Activated T-helper 2 cell treated with anti-CD3 and anti-CD28 coated beads, Interferon-gamma antibody, Interleukin-2, Interleukin-4, amounts not matched to agents 10 μg/mL and 5 μg/mL and 100 μg/mL, durations not matched to agents 14 hours and 24 hours and 36 hours (primary cell): ENCODE results near the gene TWF1. TPM values are rescaled to one million over a fixed set of nuclear protein-coding genes. Genes with fewer than 3 reads are reported as not detected.
A peak's percentile ranks its signal among the peaks of the same experiment; 100 is the strongest.
"Not testable (repeated sequence)": the region's sequence is repeated elsewhere in the genome, so short reads cannot be mapped to it uniquely, and the experiment has no call there.

Source experiments
- DNase-seq: peaks from one replicate; pipeline ENCODE4 v3.0.0; 2021; ENCODE audit warnings: low spot score
- H3K27ac Mint-ChIP-seq: one replicate; pipeline ENCODE4 v1.8.0; 2021; ENCODE audit warnings: mixed read lengths
- H3K27me3 Mint-ChIP-seq: one replicate; pipeline ENCODE4 v1.8.0; 2021; ENCODE audit warnings: low read depth, mixed read lengths
- H3K36me3 Mint-ChIP-seq: one replicate; pipeline ENCODE4 v1.8.0; 2021; ENCODE audit warnings: low read depth, mixed read lengths
- H3K4me1 Mint-ChIP-seq: one replicate; pipeline ENCODE4 v1.8.0; 2021; ENCODE audit warnings: low read depth, mixed read lengths
- H3K4me3 Mint-ChIP-seq: one replicate; pipeline ENCODE4 v1.8.0; 2021; ENCODE audit warnings: low read depth, mild to moderate bottlenecking, moderate library complexity, mixed read lengths
- H3K9me3 Mint-ChIP-seq: one replicate; pipeline ENCODE4 v1.8.0; 2021; ENCODE audit warnings: mixed read lengths
- intact Hi-C: fragments of 100-400 bp; cut with micrococcal nuclease; formaldehyde crosslinking; loops from one replicate; pipeline ENCODE4 v1.15.1; 2023
- total RNA-seq: library from RNA; stranded (reverse); gene quantifications from 2 replicates; pipeline ENCODE4 v1.2.3, GENCODE V29; 2022

TWF1 gene
- total RNA-seq = 21.6 and 22.3 TPM in 2 replicates

DNA sequence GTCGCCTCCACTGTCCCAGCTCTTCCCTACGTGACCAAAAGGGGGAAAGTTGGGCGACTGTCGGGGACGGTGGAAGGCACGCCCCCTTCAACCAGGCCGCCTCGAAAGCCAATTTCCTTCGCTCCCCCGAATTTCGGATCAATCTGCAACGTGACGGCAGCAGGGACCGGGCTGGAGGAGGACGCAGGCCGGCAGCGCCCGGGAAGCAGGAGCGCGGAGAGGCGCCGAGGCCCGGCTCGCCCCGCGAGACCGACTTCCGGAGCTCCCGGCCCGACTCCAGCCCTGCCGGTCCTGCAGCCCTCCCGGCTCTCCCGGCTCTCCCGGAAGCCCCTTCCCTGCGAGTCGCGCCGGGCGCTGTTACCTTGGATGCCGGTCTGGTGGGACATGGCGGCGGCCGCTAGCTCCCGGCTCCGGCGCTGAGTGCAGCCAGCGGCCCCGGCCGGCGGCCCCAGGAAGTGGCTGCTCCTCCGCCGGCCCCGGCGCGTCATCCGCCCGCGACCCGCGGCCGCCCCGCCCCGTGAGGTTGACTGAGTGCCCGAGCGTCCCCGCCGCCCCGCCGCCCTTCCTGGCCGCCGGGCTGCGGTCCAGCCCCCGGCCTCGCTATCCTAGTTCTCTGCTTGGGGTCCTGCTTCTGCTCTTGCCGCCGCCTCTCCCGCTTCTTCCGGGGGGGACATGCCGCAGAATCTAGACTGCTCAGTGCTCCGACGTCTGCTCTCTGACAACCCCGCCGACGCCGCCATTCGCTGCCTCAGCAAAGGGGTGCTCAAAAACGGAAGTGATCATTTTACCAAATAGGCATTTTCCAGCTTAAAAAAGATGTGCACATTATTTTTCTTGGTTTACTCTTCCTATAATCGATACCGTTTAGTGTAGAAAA lies at the start of gene TWF1:
TSS of gene TWF1 (minus strand) at position 458 of the 877 bp plus-strand sequence. CDS start at position 386, 72 bp downstream.
- peak within 1 kb of the TSS; percentile 100 for H3K4me3 Mint-ChIP-seq

DNA sequence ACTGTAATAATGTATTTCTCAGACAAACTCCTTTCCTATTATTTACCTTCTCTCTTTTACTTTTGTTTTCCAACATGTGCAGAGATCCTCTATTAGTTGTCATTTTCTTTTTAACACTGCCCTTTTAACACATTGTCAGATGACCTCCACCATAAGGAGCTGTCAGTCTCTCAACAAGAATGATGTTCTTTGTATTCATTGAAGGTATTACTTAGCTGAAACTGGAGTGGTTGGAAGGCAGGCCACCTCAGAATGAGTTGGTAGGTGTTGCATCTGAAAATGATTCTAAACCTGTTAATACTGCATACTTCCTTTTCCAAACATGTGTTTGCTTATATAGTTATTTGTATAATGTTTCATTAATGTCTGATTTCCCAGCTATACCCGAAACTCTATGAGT lies 46.6 kb upstream of the TWF1 start:
- H3K9me3 Mint-ChIP-seq = peaks cover 2% of the 10 kb centered on the region
- peaks cover under 1% of the 10 kb centered on the region for H3K36me3 Mint-ChIP-seq
- intact Hi-C loops = no loop called here
- peaks cover 3% of the 10 kb centered on the region for H3K27me3 Mint-ChIP-seq
- no peak for DNase-seq
- H3K4me3 Mint-ChIP-seq = no peak overlapping the region
- peaks cover 8% of the 10 kb centered on the region for H3K4me1 Mint-ChIP-seq
- H3K27ac Mint-ChIP-seq = no peak overlapping the region

More for the DNA sequence above, at the start of gene TWF1:
- DNase-seq = peak; percentile 84
- Mint-ChIP-seq H3K36me3 (peaks cover 16% of the 10 kb centered on the region), H3K27me3 (peaks cover 6% of the 10 kb centered on the region), H3K9me3 (no peaks in the 10 kb centered on the region), H3K4me1 (peaks cover 25% of the 10 kb centered on the region), H3K27ac (peak within 1 kb of the TSS; percentile 100)
- intact Hi-C loops = loop anchor here (1.0 kb wide), 3 partner anchors 30 to 76 kb away; partner anchors contain the start of genes IRAK4, PUS7L and TMEM117

DNA sequence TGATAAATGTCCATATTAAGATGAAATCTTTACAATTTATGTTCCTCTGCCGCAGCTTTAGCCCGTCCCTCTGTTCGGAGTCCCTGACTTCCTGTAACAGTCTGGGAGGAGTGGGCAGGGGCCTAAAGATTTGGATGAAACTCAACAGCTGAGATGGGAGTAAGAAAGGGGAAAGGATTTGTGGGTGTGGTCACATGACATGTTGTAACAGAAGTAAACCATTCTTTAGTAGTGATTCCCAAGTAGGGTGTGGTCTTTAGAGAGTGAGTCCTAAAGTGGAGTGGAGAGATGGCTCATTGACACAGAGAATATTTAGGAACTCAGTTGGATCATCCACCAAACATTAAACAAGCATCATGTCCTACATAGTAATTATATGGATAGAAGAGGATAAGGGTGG lies 42.7 kb upstream of the TWF1 start:
- Mint-ChIP-seq H3K36me3 (peaks cover 7% of the 10 kb centered on the region), H3K4me1 (peaks cover 16% of the 10 kb centered on the region), H3K27me3 (peaks cover 2% of the 10 kb centered on the region), H3K27ac (no peak overlapping the region), H3K9me3 (peaks cover 12% of the 10 kb centered on the region), H3K4me3 (no peak overlapping the region)
- intact Hi-C loops = no loop called here
- no peak for DNase-seq

DNA sequence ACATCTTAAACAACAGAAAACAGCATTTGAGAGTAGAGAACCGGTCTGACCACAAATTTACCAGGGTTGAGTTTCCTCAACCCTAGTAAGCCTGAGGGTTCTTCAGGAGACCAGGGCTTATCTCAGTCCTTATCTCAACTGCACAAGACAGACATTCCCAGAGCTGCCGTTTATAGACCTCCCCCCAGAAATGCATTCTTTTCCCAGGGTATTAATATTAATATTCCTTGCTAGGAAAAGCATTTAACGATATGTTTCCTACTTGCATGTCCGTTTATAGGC lies 42.0 kb upstream of the TWF1 start:
- DNase-seq = no peak
- Mint-ChIP-seq H3K27me3 (peaks cover 3% of the 10 kb centered on the region), H3K36me3 (peaks cover 7% of the 10 kb centered on the region), H3K9me3 (peaks cover 12% of the 10 kb centered on the region), H3K4me3 (no peak overlapping the region), H3K4me1 (peaks cover 16% of the 10 kb centered on the region), H3K27ac (no peak overlapping the region)
- intact Hi-C loops = no loop called here

DNA sequence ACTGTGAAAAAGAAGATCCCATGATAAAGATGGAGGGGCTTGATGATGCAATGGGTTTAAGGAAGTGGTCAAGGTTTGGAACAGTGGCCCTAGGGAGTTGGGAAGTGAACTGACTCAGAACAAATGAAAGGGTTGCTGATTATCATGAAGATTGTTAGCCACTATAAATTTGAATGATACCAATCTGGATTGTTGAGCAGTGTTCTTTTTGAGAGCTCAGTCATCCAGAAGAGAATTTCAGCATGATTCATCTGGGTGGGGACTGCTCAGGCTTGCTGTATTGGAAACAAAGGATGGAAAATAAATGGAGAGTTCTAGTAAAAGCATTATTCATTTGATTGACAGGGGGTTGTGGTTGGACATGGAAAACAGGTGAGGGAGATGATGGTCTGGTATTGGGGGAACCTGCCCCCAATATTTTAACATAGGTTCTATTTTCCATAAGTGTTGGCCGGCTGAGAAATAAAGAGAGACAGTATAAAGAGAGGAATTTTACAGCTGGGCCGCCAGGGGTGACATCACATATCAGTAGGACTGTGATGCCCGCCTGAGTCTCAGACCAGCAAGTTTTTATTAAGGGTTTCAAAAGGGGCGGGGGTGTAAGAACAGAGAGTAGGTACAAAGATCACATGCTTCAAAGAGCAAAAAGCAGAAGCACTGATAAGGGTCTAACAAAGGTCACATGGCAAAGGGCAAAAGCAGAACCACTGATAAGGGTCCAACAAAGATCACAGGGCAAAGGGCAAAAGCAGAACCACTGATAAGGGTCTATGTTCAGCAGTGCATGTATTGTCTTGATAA lies 41.5 kb upstream of the TWF1 start:
- peaks cover 16% of the 10 kb centered on the region for H3K4me1 Mint-ChIP-seq
- intact Hi-C loops = loop anchor here (1.0 kb wide), 1 partner anchor 9 kb away; no protein-coding TSS in a partner anchor
- not testable (repeated sequence) for H3K36me3 Mint-ChIP-seq, H3K4me3 Mint-ChIP-seq, H3K27me3 Mint-ChIP-seq, DNase-seq
- H3K27ac Mint-ChIP-seq = peak overlapping the region; percentile 13
- peaks cover 12% of the 10 kb centered on the region for H3K9me3 Mint-ChIP-seq

DNA sequence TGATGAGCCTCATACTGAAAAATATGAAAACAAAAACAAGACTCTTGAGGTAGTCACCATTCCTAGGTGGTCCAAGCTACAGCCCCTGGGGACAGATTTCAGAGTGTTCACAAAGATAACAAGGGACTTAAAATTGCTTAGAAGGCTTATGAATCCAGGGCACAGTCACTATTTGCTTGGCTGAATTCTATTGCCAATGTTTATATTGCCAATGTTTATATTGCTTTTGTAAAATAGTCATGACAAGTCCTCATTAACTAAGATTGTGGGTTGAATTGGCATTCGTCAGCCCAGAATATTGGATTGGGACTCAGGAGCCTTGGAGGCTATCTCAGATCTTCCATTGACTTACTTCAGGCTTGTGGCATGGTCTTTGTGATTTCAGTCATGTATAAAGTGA lies 36.1 kb upstream of the TWF1 start:
- Mint-ChIP-seq H3K27me3 (peaks cover 24% of the 10 kb centered on the region), H3K4me3 (no peak overlapping the region), H3K27ac (no peak overlapping the region), H3K9me3 (peaks cover 5% of the 10 kb centered on the region), H3K4me1 (peaks cover 12% of the 10 kb centered on the region), H3K36me3 (peaks cover 6% of the 10 kb centered on the region)
- DNase-seq = no peak
- intact Hi-C loops = no loop called here

DNA sequence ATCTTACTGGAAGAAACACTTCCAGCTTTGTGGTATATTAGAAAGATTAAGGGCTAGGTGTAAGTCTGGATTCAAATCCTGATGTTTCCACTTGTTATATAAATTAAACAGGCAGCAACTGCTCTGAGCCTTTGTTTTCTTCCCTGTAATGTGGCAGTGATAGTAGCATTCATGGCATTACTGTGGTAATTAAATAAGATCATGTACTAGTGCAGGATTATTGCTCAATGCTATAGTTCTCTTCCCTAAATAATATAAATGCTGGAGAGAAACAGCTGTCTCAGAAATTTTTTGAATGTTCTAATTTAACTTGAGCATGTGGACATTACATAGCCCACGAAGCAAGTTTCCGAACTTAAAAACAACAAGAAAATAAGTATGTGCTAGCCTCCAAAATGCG lies 35.1 kb upstream of the TWF1 start:
- H3K36me3 Mint-ChIP-seq = peaks cover 3% of the 10 kb centered on the region
- H3K27ac Mint-ChIP-seq = no peak overlapping the region
- peaks cover 11% of the 10 kb centered on the region for H3K4me1 Mint-ChIP-seq
- H3K4me3 Mint-ChIP-seq = no peak overlapping the region
- H3K9me3 Mint-ChIP-seq = no peaks in the 10 kb centered on the region
- intact Hi-C loops = no loop called here
- DNase-seq = no peak
- H3K27me3 Mint-ChIP-seq = peaks cover 26% of the 10 kb centered on the region

DNA sequence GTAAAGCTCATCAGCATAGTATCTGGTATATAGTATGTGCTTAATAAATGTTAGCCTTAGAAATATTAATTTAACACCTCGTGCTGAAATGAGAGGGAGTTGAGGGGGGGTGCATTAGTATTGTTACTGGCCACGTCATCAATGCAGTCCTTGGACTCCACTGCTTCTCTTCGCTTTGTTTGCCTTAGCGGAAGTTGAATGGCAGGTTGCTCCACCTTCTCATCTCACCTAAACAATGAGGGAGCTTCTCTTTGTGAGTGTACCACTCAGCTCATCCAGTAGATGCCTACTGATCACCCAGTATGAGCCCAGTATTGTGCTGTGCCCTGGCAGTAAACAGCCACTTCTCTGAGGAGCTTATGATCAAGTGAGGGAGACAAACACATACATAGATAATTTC lies 34.2 kb upstream of the TWF1 start:
- no peak overlapping the region for H3K4me3 Mint-ChIP-seq
- H3K27ac Mint-ChIP-seq = no peak overlapping the region
- H3K27me3 Mint-ChIP-seq = peaks cover 28% of the 10 kb centered on the region
- no peaks in the 10 kb centered on the region for H3K9me3 Mint-ChIP-seq
- H3K4me1 Mint-ChIP-seq = peaks cover 12% of the 10 kb centered on the region
- H3K36me3 Mint-ChIP-seq = peaks cover 3% of the 10 kb centered on the region
- intact Hi-C loops = no loop called here
- no peak for DNase-seq

DNA sequence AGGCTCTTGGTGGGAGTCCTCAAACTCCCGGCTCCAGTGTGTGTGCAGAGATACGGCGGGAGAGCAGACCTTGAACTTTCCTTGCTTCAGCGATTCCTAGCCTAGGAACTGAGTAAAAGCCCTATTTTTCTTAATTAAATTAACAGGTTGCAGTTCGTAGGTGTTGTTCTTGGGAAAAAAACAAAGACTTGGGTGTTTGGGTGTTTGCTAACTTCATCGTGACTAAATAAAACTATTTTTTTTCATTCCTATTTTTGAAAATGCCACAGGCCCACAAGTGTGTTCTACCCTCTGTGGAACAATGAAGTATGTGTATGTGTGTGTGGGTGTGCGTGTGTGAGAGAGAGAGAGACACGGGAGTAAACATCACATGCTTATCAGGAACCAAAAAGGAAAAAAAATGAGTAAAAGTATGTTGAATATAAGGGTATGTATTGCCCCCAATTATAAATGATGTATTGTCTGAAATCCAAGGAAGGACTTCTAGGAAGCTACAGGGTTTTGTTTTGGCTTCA lies 30.4 kb upstream of the TWF1 start:
- Mint-ChIP-seq H3K36me3 (peaks cover 3% of the 10 kb centered on the region), H3K4me3 (peak overlapping the region; percentile 75), H3K9me3 (no peaks in the 10 kb centered on the region), H3K27me3 (peaks cover 41% of the 10 kb centered on the region), H3K27ac (no peak overlapping the region), H3K4me1 (peaks cover 24% of the 10 kb centered on the region)
- DNase-seq = no peak
- intact Hi-C loops = loop anchor here (1.0 to 2.0 kb wide), 2 partner anchors 30 to 78 kb away; partner anchors contain the start of genes IRAK4, PUS7L and TWF1

DNA sequence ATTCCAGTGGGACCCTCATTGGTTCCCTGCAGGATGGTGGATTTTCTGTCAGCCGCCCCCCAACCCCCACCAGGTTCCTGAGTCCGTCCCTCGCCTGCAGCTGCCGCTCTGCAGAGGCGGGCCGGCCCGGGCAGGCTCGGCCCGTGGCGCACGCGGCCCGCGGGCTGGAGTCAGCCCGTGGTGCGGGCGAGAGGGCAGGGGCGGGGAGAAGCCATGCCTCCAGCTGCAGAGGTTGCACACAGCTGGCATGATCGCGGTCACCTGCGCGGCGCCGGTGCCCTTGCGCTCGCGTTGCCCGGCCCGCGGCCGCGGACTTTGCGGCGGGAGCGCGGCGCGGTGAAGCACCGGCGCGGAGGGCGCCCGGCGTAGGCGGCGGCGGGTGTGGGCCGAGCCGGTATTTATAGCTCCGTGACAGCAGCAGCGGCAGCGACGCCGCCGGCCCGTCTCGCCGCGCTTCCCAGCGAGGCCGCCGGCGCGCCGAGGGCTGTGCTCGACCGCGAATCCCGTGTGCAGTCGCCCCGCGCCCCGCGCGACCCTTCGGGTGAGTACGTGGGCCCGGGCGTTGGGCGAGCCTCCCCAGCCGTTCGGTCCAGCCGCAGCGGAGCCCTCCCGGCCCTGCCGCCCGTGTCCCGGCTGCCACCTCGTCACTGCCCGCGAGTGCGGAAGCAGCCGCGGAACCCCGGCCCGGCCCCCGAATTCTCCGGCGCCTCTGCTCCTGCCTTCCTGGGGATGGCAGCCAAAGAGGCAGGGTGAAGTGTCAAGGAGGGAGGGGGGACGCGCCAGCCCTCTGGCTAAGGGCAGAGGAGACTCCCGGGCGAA lies 29.7 kb upstream of the TWF1 start, which contains the start of gene TMEM117:
TSS of gene TMEM117 (plus strand) at position 426 of the 819 bp plus-strand sequence.
- no peaks in the 10 kb centered on the region for H3K9me3 Mint-ChIP-seq
- H3K27me3 Mint-ChIP-seq = peaks cover 41% of the 10 kb centered on the region
- intact Hi-C loops = loop anchor here (1.0 to 2.0 kb wide), 2 partner anchors 30 to 77 kb away; partner anchors contain the start of genes IRAK4, PUS7L and TWF1
- peak; percentile 49 for DNase-seq
- H3K4me1 Mint-ChIP-seq = peaks cover 24% of the 10 kb centered on the region
- peak within 1 kb of the TSS; percentile 79 for H3K4me3 Mint-ChIP-seq
- H3K36me3 Mint-ChIP-seq = peaks cover 3% of the 10 kb centered on the region
- peak within 1 kb of the TSS; percentile 34 for H3K27ac Mint-ChIP-seq

DNA sequence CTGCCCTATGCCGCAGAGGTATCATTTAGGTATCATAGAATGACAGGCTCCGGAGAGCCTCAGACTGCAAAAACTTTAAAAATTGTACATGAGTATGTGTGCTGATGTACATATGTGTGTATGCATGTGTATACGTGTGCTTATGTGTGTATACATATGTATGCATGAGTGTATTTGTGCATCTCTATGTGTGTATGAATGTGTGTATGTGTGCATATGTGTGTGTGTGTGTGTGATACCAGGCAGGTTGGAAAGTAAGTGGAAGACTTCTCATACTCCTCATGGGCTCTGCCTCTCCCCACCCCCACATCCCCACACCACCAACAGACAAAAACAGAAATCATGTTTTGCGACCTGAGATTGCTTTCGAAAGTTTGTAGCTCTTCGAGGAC lies 29.1 kb upstream of the TWF1 start:
- Mint-ChIP-seq H3K27ac (peak overlapping the region; percentile 34), H3K4me1 (peaks cover 24% of the 10 kb centered on the region), H3K4me3 (peak overlapping the region; percentile 79), H3K9me3 (no peaks in the 10 kb centered on the region), H3K27me3 (peaks cover 42% of the 10 kb centered on the region), H3K36me3 (peaks cover 3% of the 10 kb centered on the region)
- no peak for DNase-seq
- intact Hi-C loops = no loop called here
